HG03095 (cell line): ENCODE measurements around the gene CHST12.
"Not testable (repeated sequence)": the region's sequence is repeated elsewhere in the genome, so short reads cannot be mapped to it uniquely, and the experiment has no call there.

ENCODE experiments used
- ATAC-seq: cut with Tn5 transposase; IDR thresholded peaks from one replicate; pipeline ENCODE4 v1.9.1; 2021; ENCODE audit warnings: moderate library complexity; ENCODE audit not compliant: unreplicated experiment

CHST12 gene

DNA sequence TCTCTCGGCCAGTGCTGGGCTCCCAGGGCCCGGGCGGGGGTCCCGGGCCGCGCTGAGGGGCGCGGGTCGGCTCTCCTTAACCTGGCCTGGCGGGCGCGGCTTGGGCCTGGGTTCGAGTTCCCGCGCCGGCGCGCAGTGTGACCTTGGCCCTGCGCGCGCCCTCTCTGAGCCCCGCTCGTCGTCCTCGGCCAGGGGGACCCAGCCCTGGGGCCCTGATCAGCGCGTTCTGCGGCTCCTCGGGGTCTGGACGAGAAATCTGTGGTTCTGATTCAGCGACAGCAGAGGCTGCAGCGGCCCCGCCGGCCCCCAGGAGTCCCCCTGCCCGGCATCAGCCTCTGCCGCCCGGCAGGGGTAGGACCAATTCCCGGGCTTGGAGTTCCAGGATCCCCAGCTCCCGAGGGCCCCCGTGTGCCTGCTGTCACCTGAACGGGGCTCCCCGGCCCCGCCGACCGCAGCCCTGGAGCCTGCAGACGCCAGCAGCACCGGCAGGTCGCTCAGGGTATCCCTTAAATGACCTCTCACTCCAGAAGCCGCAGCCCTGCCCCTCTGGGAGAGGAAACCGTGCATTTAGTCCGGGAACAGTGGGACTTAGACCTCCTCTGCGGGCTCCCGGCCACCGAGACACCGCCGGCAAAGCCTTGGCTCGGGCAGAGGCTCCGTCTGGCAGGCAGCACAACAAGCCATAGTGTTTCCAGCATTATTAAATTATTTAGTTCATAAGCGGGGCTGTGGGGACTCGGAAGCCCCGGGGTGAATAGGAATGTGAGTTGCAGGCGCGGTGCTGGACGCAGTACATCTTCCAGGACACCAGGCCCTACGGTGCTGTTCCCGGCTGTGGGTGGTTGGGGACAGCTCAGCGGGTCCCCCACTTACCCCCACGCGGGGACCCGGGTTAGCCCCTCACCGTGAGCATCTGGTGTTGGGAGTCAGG is 572 bp downstream of the CHST12 start:
- no peak for ATAC-seq

- ATAC-seq = no peak
These were observed 1.3 kb downstream of the CHST12 start for GRCh38 chr7:2404714-2405119.

DNA sequence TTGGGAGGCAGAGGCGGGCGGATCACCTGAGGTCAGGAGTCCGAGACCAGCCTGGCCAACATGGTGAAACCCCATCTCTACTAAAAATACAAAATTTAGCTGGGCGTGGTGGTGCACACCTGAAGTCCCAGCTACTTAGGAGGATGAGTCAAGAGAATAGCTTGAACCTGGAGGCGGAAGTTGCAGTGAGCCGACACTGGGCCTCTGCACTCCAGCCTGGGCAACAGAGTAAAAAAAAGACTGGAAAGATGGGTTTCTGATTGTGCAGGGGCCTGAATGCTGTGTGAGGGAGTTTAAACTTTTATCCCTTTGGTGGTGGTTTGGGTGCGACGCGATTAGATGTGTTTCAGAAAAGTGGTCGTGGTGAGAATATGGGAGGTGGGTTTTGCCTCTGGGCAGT is 1.8 kb downstream of the CHST12 start:
- ATAC-seq = no peak

- peak; percentile 54 for ATAC-seq
These were observed 2.4 kb downstream of the CHST12 start for GRCh38 chr7:2405601-2406345.

- ATAC-seq = no peak
These were observed 6.5 kb downstream of the CHST12 start for GRCh38 chr7:2409745-2410414.

GRCh38 chr7:2411049-2411448 is 7.6 kb downstream of the CHST12 start:
- no peak for ATAC-seq

DNA sequence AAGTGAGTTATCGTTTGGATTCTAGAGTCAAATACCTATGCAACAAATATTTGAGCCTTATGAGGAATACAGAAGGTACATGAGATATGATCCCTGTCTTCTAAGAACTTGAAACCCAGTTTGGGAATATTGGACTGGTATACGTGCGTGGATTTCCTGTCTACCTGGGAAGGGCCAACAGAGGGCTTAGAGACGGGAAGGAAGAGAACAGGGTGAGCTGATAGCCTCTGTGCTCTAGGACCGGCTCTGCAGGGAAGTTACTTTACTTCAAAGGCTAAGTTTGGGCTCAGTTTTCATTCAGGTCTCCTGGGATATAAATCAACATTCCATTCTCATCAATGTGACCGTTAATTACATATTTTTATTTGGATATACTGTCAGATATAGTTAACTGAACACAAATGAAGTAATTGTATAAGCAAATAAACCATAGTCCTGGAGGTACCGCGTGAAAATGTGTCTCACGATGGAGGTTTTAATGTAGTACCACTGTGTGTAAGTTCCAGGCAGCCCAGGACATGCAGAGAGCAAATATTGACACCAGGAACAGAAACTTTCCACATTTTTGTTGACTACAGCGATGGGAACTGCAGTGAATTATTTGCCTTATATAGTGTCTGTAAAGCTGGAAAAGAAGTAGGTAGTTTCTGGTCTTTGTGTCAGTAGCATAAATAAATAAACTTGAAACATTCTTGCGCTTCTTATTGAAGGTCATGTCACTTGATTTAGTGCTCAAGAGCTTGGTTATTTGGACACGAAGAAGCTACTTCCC is 8.6 kb downstream of the CHST12 start:
- no peak for ATAC-seq

DNA sequence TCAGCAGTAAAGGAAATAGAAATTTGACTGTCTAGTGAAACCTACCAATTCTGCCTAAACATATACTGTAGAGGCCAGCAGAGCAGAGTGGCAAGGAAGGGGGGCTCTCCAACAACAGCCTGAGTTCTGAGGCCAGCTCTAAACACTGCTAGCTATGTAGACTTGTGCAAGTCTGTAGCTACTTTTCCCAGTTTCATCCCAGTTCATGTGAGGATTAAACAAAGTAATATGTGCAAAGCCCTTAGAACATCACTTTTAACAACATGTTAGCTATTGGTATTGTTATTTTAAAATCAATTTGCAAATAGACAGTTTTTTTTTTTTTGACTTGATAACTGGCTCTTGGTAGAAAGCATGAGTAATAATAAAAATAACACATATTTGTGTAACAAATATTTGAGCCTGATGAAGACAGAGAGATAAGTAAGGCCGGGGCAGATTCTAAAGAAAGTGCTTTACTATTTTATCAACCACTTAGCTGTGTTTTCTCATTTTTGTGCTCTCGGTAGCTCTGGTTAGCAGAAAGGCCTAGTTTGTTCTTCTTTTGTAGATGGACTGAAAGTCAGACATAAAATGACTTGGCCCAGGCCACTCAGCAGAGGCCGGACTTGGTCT is 9.3 kb downstream of the CHST12 start:
- no peak for ATAC-seq

- no peak for ATAC-seq
These were observed 12.7 kb downstream of the CHST12 start for GRCh38 chr7:2416063-2416462.

- ATAC-seq = no peak
These were observed 13.2 kb downstream of the CHST12 start for GRCh38 chr7:2416650-2417049.

DNA sequence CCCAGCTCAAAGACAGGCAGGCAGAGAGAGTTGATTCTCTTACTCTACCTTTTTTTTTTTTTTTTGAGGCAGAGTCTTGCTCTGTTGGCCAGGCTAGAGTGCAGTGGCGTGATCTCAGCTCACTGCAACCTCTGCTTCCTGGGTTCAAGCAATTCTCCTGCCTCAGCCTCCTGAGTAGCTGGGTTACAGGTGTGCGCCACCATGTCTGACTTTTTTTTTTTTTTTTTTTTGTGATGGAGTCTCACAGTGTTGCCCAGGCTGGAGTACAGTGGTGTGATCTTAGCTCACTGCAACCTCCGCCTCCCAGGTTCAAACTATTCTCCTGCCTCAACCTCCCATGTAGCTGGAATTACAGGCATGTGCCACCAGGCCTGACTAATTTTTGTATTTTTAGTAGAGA is 13.8 kb downstream of the CHST12 start:
- ATAC-seq = not testable (repeated sequence)

DNA sequence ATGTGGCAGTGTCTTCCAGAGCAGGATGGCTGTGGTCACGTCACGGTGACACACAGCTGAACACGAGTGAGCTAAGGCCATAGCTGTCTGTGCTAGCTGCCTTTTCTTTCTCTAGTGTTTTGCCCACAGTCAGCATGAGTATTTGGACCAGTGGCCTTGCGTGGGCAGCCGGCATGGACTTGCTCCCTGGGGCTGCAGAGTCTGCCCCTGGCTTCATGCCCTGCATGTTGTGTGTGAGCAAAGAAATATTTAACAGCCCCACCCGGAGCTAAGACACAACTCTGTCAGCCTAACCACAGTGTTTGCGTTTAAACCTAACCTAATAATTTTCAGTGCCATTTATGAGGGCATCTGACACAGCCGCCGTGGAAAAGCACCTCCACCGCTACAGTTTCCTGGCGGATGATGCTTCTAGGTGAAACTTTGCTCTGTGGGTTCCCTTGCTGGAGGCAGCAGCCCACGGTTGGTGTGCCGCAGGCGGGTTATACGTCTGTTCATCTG is 14.6 kb downstream of the CHST12 start:
- ATAC-seq = no peak

DNA sequence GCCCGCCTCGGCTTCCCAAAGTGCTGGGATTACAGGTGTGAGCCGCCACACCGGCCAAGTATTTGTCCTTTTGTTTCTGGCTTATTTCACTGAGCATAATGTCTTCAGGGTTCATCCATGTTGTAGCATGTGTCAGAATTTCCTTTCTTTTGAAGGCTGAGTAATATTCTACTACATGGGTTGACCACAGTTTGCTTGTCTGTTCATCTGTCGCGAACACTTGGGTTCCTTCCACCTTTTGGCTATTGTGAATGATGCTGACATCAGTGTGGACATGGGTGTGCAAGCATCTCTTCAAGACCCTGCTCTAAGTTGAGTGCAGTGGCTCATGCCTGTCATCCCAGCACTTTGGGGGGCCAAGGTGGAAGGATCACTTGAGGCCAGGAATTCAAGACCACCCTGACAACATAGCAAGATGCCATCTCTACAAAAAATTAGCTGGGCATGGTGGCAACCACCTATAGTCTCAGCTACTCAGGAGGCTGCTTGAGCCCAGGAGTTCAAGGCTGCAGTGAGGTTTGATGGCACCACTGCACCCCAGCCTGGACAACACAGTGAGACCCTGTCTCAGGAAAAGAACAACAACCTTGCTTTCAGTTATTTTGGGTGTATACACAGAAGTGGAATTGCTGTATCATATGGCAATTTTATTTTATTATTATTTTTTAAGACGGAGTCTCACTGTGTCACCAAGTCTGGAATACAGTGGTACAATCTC is 17.0 kb downstream of the CHST12 start:
- ATAC-seq = no peak

DNA sequence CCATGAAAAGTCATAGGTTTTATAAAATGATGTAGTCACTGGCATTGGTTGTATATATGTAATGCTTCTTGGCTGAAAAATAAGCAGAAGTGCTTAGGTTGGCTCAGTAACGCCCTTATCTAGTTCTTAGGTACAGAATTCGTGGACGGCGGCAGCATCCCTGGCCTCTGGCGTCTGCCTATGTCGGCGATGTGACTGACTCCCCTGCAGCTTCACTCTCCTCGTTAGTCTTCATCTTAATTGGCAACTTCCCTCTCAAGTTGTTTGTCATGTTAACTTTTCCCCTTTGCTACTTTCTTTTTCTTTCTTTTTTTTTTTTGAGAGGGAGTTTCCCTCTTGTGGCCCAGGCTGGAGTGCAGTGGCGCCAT is 18.5 kb downstream of the CHST12 start:
- ATAC-seq = no peak

- no peak for ATAC-seq
These were observed 22.3 kb downstream of the CHST12 start for GRCh38 chr7:2425749-2426148.

DNA sequence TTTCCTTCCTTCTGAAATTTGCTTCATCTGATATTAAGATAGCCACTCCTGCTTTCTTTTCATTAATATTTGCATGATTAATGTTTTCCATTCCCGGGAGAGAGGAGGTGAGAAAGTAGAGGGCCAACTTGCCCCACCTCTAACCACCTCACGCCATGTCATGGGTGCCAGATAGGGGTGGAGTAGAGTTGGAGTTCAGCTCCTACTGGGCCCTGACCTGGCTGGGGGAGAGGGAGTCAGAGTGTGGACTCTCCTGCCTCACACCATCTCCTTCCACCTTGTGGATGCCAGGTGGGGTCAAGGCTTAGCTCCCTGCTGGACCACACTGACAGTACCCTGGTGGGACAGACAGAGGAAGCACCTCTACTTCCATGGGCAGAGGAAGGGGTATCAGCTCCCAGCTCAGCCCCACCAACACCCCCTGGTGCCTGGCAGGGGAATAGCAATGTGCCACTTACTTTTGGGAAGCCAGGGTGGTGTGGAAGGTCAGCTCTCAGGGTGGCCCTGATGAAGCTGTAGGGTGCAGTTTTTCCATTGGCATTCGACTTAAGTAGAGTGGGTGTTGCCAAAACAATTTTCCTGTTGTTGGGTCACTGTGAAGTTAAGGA is 28.0 kb downstream of the CHST12 start:
- ATAC-seq = no peak

- ATAC-seq = no peak
These were observed 29.7 kb downstream of the CHST12 start for GRCh38 chr7:2432910-2433712.
